HG03066 (cell line): ENCODE measurements around the gene BCAS1.
A peak's percentile ranks its signal among the peaks of the same experiment; 100 is the strongest.

ENCODE experiments used
- ATAC-seq: cut with Tn5 transposase; IDR thresholded peaks from one replicate; pipeline ENCODE4 v1.9.1; 2021; ENCODE audit warnings: low read depth; ENCODE audit not compliant: unreplicated experiment

The BCAS1 gene

GRCh38 chr20:53948383-53949318 is 121.7 kb downstream of the BCAS1 start:
- ATAC-seq: peak; percentile 23

GRCh38 chr20:53947501-53948195 is 122.7 kb downstream of the BCAS1 start:
- no peak for ATAC-seq

- ATAC-seq: no peak
Measured at GRCh38 chr20:53946106-53946505, 124.3 kb downstream of the BCAS1 start.

- ATAC-seq: no peak
Measured at GRCh38 chr20:53945478-53945877, 124.9 kb downstream of the BCAS1 start.

- no peak for ATAC-seq
Measured at GRCh38 chr20:53944796-53945195, 125.6 kb downstream of the BCAS1 start.

GRCh38 chr20:53943522-53944291 is 126.7 kb downstream of the BCAS1 start:
- ATAC-seq: no peak

- no peak for ATAC-seq
Measured at GRCh38 chr20:53942973-53943372, 127.4 kb downstream of the BCAS1 start.

- ATAC-seq: no peak
Measured at GRCh38 chr20:53942472-53942816, 128.0 kb downstream of the BCAS1 start.

GRCh38 chr20:53941680-53942471 is 128.5 kb downstream of the BCAS1 start:
- no peak for ATAC-seq

- no peak for ATAC-seq
Measured at GRCh38 chr20:53940907-53941545, 129.4 kb downstream of the BCAS1 start.

GRCh38 chr20:53940360-53940702 is 130.1 kb downstream of the BCAS1 start:
- no peak for ATAC-seq

GRCh38 chr20:53939572-53940359 is 130.6 kb downstream of the BCAS1 start:
- peak; percentile 62 for ATAC-seq

- no peak for ATAC-seq
Measured at GRCh38 chr20:53939190-53939571, 131.2 kb downstream of the BCAS1 start.

- ATAC-seq: no peak
Measured at GRCh38 chr20:53938739-53939138, 131.7 kb downstream of the BCAS1 start.

GRCh38 chr20:53937929-53938367 is 132.4 kb downstream of the BCAS1 start:
- ATAC-seq: no peak

- ATAC-seq: no peak
Measured at GRCh38 chr20:53937339-53937741, 133.1 kb downstream of the BCAS1 start.

GRCh38 chr20:53935344-53936084 is 134.9 kb downstream of the BCAS1 start:
- no peak for ATAC-seq
